H9 (cell line): Measurements from ENCODE around the gene OR10AD1. TPM values are rescaled to one million over a fixed set of nuclear protein-coding genes. Genes with fewer than 3 reads are reported as not detected.
A peak's percentile ranks its signal among the peaks of the same experiment; 100 is the strongest.

Experiments used
- DNase-seq: peaks from one replicate; pipeline ENCODE4 v3.0.0-alpha.2; 2017
- H2AFZ ChIP-seq: one replicate; pipeline ENCODE4 v1.6.1; 2013; ENCODE audit warnings: mild to moderate bottlenecking, low read length, control low read depth, moderate library complexity
- H2AK5ac ChIP-seq: 2 replicates; pipeline ENCODE4 v1.6.1; 2013; ENCODE audit warnings: low read length, control low read depth, mixed read lengths; ENCODE audit not compliant: insufficient read length
- H2BK120ac ChIP-seq: one replicate; pipeline ENCODE4 v1.6.1; 2013; ENCODE audit warnings: low read depth, mild to moderate bottlenecking, low read length, control low read depth, inconsistent platforms; ENCODE audit not compliant: poor library complexity, severe bottlenecking
- H2BK12ac ChIP-seq: 2 replicates; pipeline ENCODE4 v1.6.1; 2013; ENCODE audit warnings: low read length, control low read depth, mixed read lengths, low read depth; ENCODE audit not compliant: insufficient read length
- H2BK15ac ChIP-seq: 2 replicates; pipeline ENCODE4 v1.6.1; 2013; ENCODE audit warnings: low read depth, low read length, control low read depth
- H2BK20ac ChIP-seq: one replicate; pipeline ENCODE4 v1.6.1; 2013; ENCODE audit warnings: low read depth, mild to moderate bottlenecking, low read length, control low read depth, inconsistent platforms; ENCODE audit not compliant: poor library complexity, severe bottlenecking
- H2BK5ac ChIP-seq: 2 replicates; pipeline ENCODE4 v1.6.1; 2013; ENCODE audit warnings: low read length, control low read depth, mixed read lengths; ENCODE audit not compliant: insufficient read length
- H3K14ac ChIP-seq: 2 replicates; pipeline ENCODE4 v1.6.1; 2013; ENCODE audit warnings: low read length, control low read depth; ENCODE audit not compliant: insufficient read depth
- H3K18ac ChIP-seq: 2 replicates; pipeline ENCODE4 v1.6.1; 2013; ENCODE audit warnings: low read depth, mild to moderate bottlenecking, mixed read lengths, low read length, control low read depth; ENCODE audit not compliant: insufficient read length
- H3K23ac ChIP-seq: 2 replicates; pipeline ENCODE4 v1.6.1; 2013; ENCODE audit warnings: low read length, control low read depth, mixed read lengths, low read depth; ENCODE audit not compliant: insufficient read length
- H3K23me2 ChIP-seq: 2 replicates; pipeline ENCODE4 v1.6.1; 2013; ENCODE audit warnings: low read depth, mild to moderate bottlenecking, mixed read lengths, low read length, control low read depth; ENCODE audit not compliant: insufficient read length, poor library complexity, severe bottlenecking
- H3K27ac ChIP-seq: 2 replicates; pipeline ENCODE4 v1.5.1; 2013; ENCODE audit warnings: low read length, control low read depth, mixed read lengths, low read depth; ENCODE audit not compliant: insufficient read length
- H3K27me3 ChIP-seq: 2 replicates; pipeline ENCODE4 v1.6.1; 2013; ENCODE audit warnings: low read length, control low read depth, inconsistent platforms; ENCODE audit not compliant: insufficient read depth
- H3K4ac ChIP-seq: 2 replicates; pipeline ENCODE4 v1.6.1; 2013; ENCODE audit warnings: low read depth, mild to moderate bottlenecking, control low read depth, inconsistent platforms, low read length, moderate library complexity
- H3K4me1 ChIP-seq: 2 replicates; pipeline ENCODE4 v1.6.1; 2013; ENCODE audit warnings: low read length, control low read depth, inconsistent platforms; ENCODE audit not compliant: insufficient read depth
- H3K4me2 ChIP-seq: 2 replicates; pipeline ENCODE4 v1.6.1; 2013; ENCODE audit warnings: low read length, control low read depth, mixed read lengths; ENCODE audit not compliant: insufficient read length, insufficient read depth
- H3K56ac ChIP-seq: 2 replicates; pipeline ENCODE4 v1.6.1; 2013; ENCODE audit warnings: low read depth, mild to moderate bottlenecking, mixed read lengths, low read length, control low read depth; ENCODE audit not compliant: insufficient read length
- H3K79me1 ChIP-seq: 2 replicates; pipeline ENCODE4 v1.6.1; 2013; ENCODE audit warnings: low read depth, mild to moderate bottlenecking, moderate library complexity, low read length, control low read depth, inconsistent platforms; ENCODE audit not compliant: insufficient read depth, poor library complexity, severe bottlenecking
- H3K79me2 ChIP-seq: 2 replicates; pipeline ENCODE4 v1.6.1; 2013; ENCODE audit warnings: low read length, control low read depth, inconsistent platforms; ENCODE audit not compliant: insufficient read depth
- H3K9ac ChIP-seq: 2 replicates; pipeline ENCODE4 v1.6.1; 2013; ENCODE audit warnings: low read length, control low read depth, mixed read lengths; ENCODE audit not compliant: insufficient read length; ENCODE audit errors: extremely low read depth
- H3K9me3 ChIP-seq: one replicate; pipeline ENCODE4 v1.6.1; 2013; ENCODE audit warnings: low read depth, low read length, inconsistent platforms; ENCODE audit not compliant: control insufficient read depth
- H3T11ph ChIP-seq: one replicate; pipeline ENCODE4 v1.6.1; 2013; ENCODE audit warnings: mild to moderate bottlenecking, low read length, control low read depth, inconsistent platforms
- H4K20me1 ChIP-seq: one replicate; pipeline ENCODE4 v1.6.1; 2013; ENCODE audit not compliant: control insufficient read depth, insufficient read length, insufficient read depth
- H4K5ac ChIP-seq: 2 replicates; pipeline ENCODE4 v1.6.1; 2013; ENCODE audit warnings: low read depth, mild to moderate bottlenecking, mixed read lengths, low read length, control low read depth; ENCODE audit not compliant: insufficient read length
- H4K8ac ChIP-seq: replicated peaks from 2 replicates; pipeline ENCODE4 v1.6.1; 2013; ENCODE audit warnings: low read length, control low read depth, mixed read lengths, low read depth; ENCODE audit not compliant: insufficient read length
- H4K91ac ChIP-seq: 2 replicates; pipeline ENCODE4 v1.6.1; 2013; ENCODE audit warnings: low read depth, mild to moderate bottlenecking, moderate library complexity, mixed read lengths, low read length, control low read depth; ENCODE audit not compliant: insufficient read length
- H3K27ac Mint-ChIP-seq, 3 experiments: 2 replicates in 2 of 3; 3 replicates in 1 of 3; pipeline ENCODE4 v1.8.0; 2020 to 2021; ENCODE audit warnings: mixed read lengths in 3 of 3, mild to moderate bottlenecking in 1 of 3, moderate library complexity in 1 of 3
- H3K27me3 Mint-ChIP-seq: 2 replicates; pipeline ENCODE4 v1.8.0; 2021; ENCODE audit warnings: low read depth, mild to moderate bottlenecking, moderate library complexity, mixed read lengths
- H3K36me3 Mint-ChIP-seq, 3 experiments: 2 replicates in 2 of 3; 3 replicates in 1 of 3; pipeline ENCODE4 v1.8.0; 2020 to 2021; ENCODE audit warnings: low read depth in 3 of 3, mixed read lengths in 3 of 3; ENCODE audit not compliant: insufficient read depth in 1 of 3
- H3K4me1 Mint-ChIP-seq, 2 experiments: 2 replicates each; pipeline ENCODE4 v1.8.0; 2020; ENCODE audit warnings: mixed read lengths in 2 of 2
- H3K4me3 Mint-ChIP-seq, 2 experiments: 2 replicates in 1 of 2; 3 replicates in 1 of 2; pipeline ENCODE4 v1.8.0; 2020 to 2021; ENCODE audit warnings: mild to moderate bottlenecking in 2 of 2, mixed read lengths in 2 of 2, moderate library complexity in 1 of 2
- H3K9me3 Mint-ChIP-seq, 2 experiments: 2 replicates in 1 of 2; 3 replicates in 1 of 2; pipeline ENCODE4 v1.8.0; 2020; ENCODE audit warnings: mild to moderate bottlenecking in 2 of 2, mixed read lengths in 2 of 2, moderate library complexity in 1 of 2
- WGBS: extraction: QIAGEN DNeasy Blood & Tissue Kit; methylation state at CpG from one replicate; pipeline ENCODE4 v1.1.7; 2013; ENCODE audit warnings: missing lambda C conversion rate, low lambda C conversion rate, mixed read lengths; ENCODE audit not compliant: insufficient read length; ENCODE audit errors: extremely low coverage; 5-methylcytosine and 5-hydroxymethylcytosine counted together
- total RNA-seq: library from RNA; stranded (reverse); gene quantifications from 2 replicates; pipeline ENCODE4 v1.2.1, GENCODE V29; 2021
- TF ChIP-seq, protein P1 (sequence below): fragments of 200-600 bp; sonication (generic); conservative IDR thresholded peaks from 3 replicates; pipeline ENCODE4 v1.8.0; 2021; ENCODE audit warnings: antibody characterized with exemption, mild to moderate bottlenecking

OR10AD1 gene
- total RNA-seq, 1 experiment from 2014 or later: not detected

DNA sequence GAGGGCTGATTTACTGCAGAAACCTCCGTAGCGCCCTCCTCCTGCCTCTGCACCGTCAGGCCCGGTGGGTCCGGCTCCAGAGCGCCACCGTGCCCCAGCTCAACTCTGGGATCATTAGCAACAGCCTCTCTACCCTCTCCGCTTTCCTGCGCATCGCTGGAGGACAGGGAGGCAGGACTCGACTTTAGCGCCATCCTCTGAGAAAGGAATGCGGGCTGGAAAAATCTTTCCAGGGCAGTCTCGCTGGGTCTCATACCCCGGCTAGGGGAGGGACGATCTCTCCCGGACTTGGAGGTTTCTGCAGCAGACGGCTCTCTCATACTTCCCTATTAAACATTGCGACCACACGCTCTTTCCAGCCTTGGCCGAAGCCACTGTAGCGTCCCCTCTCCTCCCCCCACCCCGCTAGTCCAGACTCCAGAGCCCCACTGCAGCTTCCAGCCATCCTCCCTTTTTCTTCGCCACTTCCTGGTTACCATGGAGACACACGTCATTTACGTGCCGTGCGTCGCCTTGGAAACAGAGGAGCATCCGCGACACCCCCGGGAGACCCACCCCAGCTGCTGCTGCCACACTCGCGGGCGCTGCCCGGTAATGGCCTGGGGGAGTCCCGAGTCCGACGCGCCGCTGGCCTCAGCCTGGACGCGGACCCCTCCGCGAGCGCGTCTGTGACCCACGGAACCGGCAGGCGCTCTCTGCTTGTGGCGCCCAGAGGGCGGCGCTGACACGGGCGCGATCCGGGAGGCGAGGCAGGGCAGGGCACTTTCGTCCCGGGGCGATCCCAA, 19.8 kb downstream of the OR10AD1 start, which contains the start of gene CCDC184:
TSS of gene CCDC184 (plus strand) at position 554 of the 785 bp plus-strand sequence. CDS start 479 bp downstream, outside the sequence.
- peak; percentile 86 for DNase-seq
- Histone ChIP-seq H3K27me3 (peaks cover 15% of the 10 kb centered on the region; the same call in 1 of the 2 replicates), H3K4me1 (no peaks in the 10 kb centered on the region), H3K56ac (no peak within 1 kb of the TSS), H2BK15ac (no peak within 1 kb of the TSS), H3K23ac (no peak within 1 kb of the TSS), H3K4ac (no peak within 1 kb of the TSS), H3K14ac (no peak within 1 kb of the TSS), H2BK120ac (no peak within 1 kb of the TSS), H4K91ac (no peak within 1 kb of the TSS), H3K27ac (no peak within 1 kb of the TSS), H2AK5ac (no peak within 1 kb of the TSS), H3K4me2 (peak within 1 kb of the TSS; percentile 54), H4K5ac (no peak within 1 kb of the TSS), H3K9ac (no peak within 1 kb of the TSS), H2AFZ (no peak within 1 kb of the TSS), H4K8ac (no peak within 1 kb of the TSS), H3K23me2 (peaks cover 21% of the 10 kb centered on the region), H3T11ph (no peak within 1 kb of the TSS), H3K79me1 (no peaks in the 10 kb centered on the region), H3K18ac (no peak within 1 kb of the TSS), H2BK12ac (no peak within 1 kb of the TSS), H2BK20ac (no peak within 1 kb of the TSS), H3K9me3 (no peaks in the 10 kb centered on the region), H2BK5ac (no peak within 1 kb of the TSS), H3K79me2 (no peaks in the 10 kb centered on the region), H4K20me1 (no peaks in the 10 kb centered on the region)
- peak within 1 kb of the TSS; percentile 8 to 82 (median 63); a peak in 2 of 7 replicates for H3K27ac Mint-ChIP-seq
- WGBS: no CpG with 5 or more reads among the region's 61 CpGs
- no peaks in the 10 kb centered on the region for H3K36me3 Mint-ChIP-seq
- TF ChIP-seq, protein P1, sequence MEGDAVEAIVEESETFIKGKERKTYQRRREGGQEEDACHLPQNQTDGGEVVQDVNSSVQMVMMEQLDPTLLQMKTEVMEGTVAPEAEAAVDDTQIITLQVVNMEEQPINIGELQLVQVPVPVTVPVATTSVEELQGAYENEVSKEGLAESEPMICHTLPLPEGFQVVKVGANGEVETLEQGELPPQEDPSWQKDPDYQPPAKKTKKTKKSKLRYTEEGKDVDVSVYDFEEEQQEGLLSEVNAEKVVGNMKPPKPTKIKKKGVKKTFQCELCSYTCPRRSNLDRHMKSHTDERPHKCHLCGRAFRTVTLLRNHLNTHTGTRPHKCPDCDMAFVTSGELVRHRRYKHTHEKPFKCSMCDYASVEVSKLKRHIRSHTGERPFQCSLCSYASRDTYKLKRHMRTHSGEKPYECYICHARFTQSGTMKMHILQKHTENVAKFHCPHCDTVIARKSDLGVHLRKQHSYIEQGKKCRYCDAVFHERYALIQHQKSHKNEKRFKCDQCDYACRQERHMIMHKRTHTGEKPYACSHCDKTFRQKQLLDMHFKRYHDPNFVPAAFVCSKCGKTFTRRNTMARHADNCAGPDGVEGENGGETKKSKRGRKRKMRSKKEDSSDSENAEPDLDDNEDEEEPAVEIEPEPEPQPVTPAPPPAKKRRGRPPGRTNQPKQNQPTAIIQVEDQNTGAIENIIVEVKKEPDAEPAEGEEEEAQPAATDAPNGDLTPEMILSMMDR: peak; percentile 51; the same call in 2 of the 3 replicates
- H3K4me3 Mint-ChIP-seq: peak within 1 kb of the TSS; percentile 79 to 87
- H3K27me3 Mint-ChIP-seq: peaks cover 98% of the 10 kb centered on the region
- H3K4me1 Mint-ChIP-seq: peaks cover 29 to 35% of the 10 kb centered on the region in 2 experiments
- no peaks in the 10 kb centered on the region; a peak in 2 of 5 replicates for H3K9me3 Mint-ChIP-seq
